Right atrium auricular region (tissue), 2 donors: ENCODE measurements around the gene ISX. TPM values are rescaled to one million over a fixed set of nuclear protein-coding genes. Genes with fewer than 3 reads are reported as not detected.

ENCODE experiments used
- DNase-seq: peaks from one replicate; pipeline ENCODE4 v3.0.0-alpha.2; 2019; ENCODE audit warnings: low spot score
- H3K27ac ChIP-seq, 2 donors: fragments of 200-600 bp; sonication (generic); 1 replicate in 1 of 2; 2 replicates in 1 of 2; pipeline ENCODE4 v1.5.1; 2016 to 2019
- H3K27me3 ChIP-seq, 2 donors: fragments of 200-600 bp; sonication (generic); one replicate each; pipeline versions ENCODE4 v1.5.1 to v1.6.0; 2017 to 2019
- H3K36me3 ChIP-seq: fragments of 200-600 bp; sonication (generic); one replicate; pipeline ENCODE4 v1.5.1; 2016
- H3K4me1 ChIP-seq, 2 donors: fragments of 200-600 bp; sonication (generic); one replicate each; pipeline versions ENCODE4 v1.5.1 to v1.6.0; 2017 to 2019
- H3K4me3 ChIP-seq, 2 donors: fragments of 200-600 bp; sonication (generic); 1 replicate in 1 of 2; 2 replicates in 1 of 2; pipeline ENCODE4 v1.5.1; 2017 to 2019; ENCODE audit warnings: mild to moderate bottlenecking in 1 of 2, moderate library complexity in 1 of 2
- H3K9me3 ChIP-seq, 2 donors: fragments of 200-600 bp; sonication (generic); one replicate each; pipeline ENCODE4 v1.5.1; 2019
- total RNA-seq, 2 donors: library from RNA; depleted of rRNA; stranded (reverse); fragments of >200 nt; gene quantifications; one replicate each; pipeline ENCODE4 v1.1.0, GENCODE V29; 2016
- TF ChIP-seq, protein P1 (sequence below), 2 donors: fragments of 200-600 bp; sonication (generic); IDR thresholded peaks; one replicate each; pipeline ENCODE4 v1.5.1; 2019; ENCODE audit warnings: antibody characterized with exemption in 2 of 2

ISX gene
- total RNA-seq, 2 donors from 2014 or later, result not detected

- Histone ChIP-seq H3K4me1 (no peaks in the 10 kb centered on the region), H3K36me3 (no peaks in the 10 kb centered on the region), H3K4me3 (no peak overlapping the region), H3K27me3 (no peaks in the 10 kb centered on the region), H3K9me3 (no peaks in the 10 kb centered on the region), H3K27ac (no peak overlapping the region)
- no peak for DNase-seq
- TF ChIP-seq, protein P1, sequence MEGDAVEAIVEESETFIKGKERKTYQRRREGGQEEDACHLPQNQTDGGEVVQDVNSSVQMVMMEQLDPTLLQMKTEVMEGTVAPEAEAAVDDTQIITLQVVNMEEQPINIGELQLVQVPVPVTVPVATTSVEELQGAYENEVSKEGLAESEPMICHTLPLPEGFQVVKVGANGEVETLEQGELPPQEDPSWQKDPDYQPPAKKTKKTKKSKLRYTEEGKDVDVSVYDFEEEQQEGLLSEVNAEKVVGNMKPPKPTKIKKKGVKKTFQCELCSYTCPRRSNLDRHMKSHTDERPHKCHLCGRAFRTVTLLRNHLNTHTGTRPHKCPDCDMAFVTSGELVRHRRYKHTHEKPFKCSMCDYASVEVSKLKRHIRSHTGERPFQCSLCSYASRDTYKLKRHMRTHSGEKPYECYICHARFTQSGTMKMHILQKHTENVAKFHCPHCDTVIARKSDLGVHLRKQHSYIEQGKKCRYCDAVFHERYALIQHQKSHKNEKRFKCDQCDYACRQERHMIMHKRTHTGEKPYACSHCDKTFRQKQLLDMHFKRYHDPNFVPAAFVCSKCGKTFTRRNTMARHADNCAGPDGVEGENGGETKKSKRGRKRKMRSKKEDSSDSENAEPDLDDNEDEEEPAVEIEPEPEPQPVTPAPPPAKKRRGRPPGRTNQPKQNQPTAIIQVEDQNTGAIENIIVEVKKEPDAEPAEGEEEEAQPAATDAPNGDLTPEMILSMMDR (IDR thresholded peaks at IDR 0.05), result no peak
Measured at GRCh38 chr22:35076630-35077029, 10.7 kb downstream of the ISX start.

GRCh38 chr22:35085621-35086020, 19.7 kb downstream of the ISX start:
- H3K36me3 ChIP-seq, result no peaks in the 10 kb centered on the region
- no peak overlapping the region for H3K4me3 ChIP-seq
- H3K9me3 ChIP-seq, result no peaks in the 10 kb centered on the region
- DNase-seq, result no peak
- TF ChIP-seq, protein P1 (IDR thresholded peaks at IDR 0.05), result no peak
- H3K27me3 ChIP-seq, result no peaks in the 10 kb centered on the region
- H3K4me1 ChIP-seq, result no peaks in the 10 kb centered on the region
- H3K27ac ChIP-seq, result no peak overlapping the region

GRCh38 chr22:35089139-35089538, 23.2 kb downstream of the ISX start:
- no peaks in the 10 kb centered on the region for H3K27me3 ChIP-seq
- no peaks in the 10 kb centered on the region for H3K36me3 ChIP-seq
- DNase-seq, result no peak
- H3K9me3 ChIP-seq, result no peaks in the 10 kb centered on the region
- no peak overlapping the region for H3K4me3 ChIP-seq
- no peak overlapping the region for H3K27ac ChIP-seq
- H3K4me1 ChIP-seq, result no peaks in the 10 kb centered on the region
- TF ChIP-seq, protein P1 (IDR thresholded peaks at IDR 0.05), result no peak

GRCh38 chr22:35092406-35092805, 26.4 kb downstream of the ISX start:
- Histone ChIP-seq H3K36me3 (no peaks in the 10 kb centered on the region), H3K4me3 (no peak overlapping the region), H3K4me1 (no peaks in the 10 kb centered on the region), H3K27me3 (no peaks in the 10 kb centered on the region), H3K9me3 (no peaks in the 10 kb centered on the region), H3K27ac (no peak overlapping the region)
- DNase-seq, result no peak
- TF ChIP-seq, protein P1 (IDR thresholded peaks at IDR 0.05), result no peak

GRCh38 chr22:35098921-35099320, 33.0 kb downstream of the ISX start:
- H3K9me3 ChIP-seq, result no peaks in the 10 kb centered on the region
- TF ChIP-seq, protein P1 (IDR thresholded peaks at IDR 0.05), result no peak
- H3K4me1 ChIP-seq, result no peaks in the 10 kb centered on the region
- H3K27ac ChIP-seq, result no peak overlapping the region
- no peak for DNase-seq
- no peak overlapping the region for H3K4me3 ChIP-seq
- H3K27me3 ChIP-seq, result no peaks in the 10 kb centered on the region
- no peaks in the 10 kb centered on the region for H3K36me3 ChIP-seq

GRCh38 chr22:35099883-35100282, 33.9 kb downstream of the ISX start:
- Histone ChIP-seq H3K27me3 (no peaks in the 10 kb centered on the region), H3K4me1 (no peaks in the 10 kb centered on the region), H3K27ac (no peak overlapping the region), H3K9me3 (no peaks in the 10 kb centered on the region), H3K4me3 (no peak overlapping the region), H3K36me3 (no peaks in the 10 kb centered on the region)
- DNase-seq, result no peak
- TF ChIP-seq, protein P1 (IDR thresholded peaks at IDR 0.05), result no peak
